Activated T-helper 1 cell treated with anti-CD3 and anti-CD28 coated beads, Interleukin-2, amount 50 U/mL, for 16 hours (primary cell): ENCODE measurements around the gene RPL10A.

Experiments used
- DNase-seq, 2 donors: peaks; one replicate each; pipeline ENCODE4 v3.0.0-alpha.2; 2020; ENCODE audit warnings: low read depth in 1 of 2, low spot score in 1 of 2

The RPL10A gene

DNA sequence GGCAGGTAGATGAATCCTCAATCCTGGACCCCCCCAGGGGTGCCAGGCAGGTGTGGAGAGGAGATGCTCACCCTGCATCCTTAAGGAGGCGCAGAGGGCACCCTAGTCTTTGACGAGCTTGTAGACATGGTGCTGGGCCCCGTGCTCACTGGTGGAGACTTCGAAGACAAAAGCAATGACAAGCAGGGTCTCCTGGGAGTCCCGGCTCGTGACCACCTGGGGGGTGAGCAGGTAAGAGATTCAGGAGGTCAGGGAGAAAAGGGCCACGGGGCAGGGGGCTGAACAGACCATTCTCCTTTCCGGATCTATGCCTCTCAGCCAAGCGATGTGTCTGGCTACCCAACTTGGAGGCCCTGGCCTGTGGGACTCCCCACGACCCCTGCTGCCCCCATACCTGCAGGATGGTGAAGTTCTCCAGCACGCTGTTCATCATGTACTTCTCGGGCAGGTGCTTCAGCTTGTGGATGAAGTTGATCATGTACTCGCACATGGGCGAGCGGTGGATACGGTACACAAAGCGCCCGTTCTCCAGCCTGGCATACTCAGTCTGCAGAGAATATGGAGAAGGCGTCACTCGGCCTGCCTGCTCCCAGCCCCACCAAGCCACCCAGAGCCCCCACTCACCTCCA lies 6.9 kb downstream of the RPL10A start:
- no peak for DNase-seq

- no peak for DNase-seq
Measured at GRCh38 chr6:35475573-35475972, 7.4 kb downstream of the RPL10A start.

DNA sequence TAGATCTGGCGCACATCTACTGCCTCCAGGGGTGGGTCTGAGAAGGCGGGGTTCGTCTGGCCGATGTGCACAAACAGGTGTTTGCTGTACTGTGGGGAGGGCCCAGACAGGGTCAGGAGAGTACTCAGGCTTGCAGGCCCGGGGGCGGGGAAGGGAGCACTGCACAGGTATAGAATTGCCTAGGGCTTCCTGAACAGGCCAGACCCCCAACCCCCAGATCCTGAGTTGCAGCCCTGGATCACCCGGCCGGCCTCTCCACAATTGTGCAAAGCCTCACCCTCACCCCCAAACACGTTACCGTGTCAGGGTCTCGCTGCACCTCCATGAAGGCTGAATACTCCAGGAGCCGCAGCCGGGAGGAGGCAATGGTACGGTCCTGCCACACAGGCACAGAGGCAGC lies 7.8 kb downstream of the RPL10A start:
- no peak for DNase-seq

- no peak for DNase-seq
Measured at GRCh38 chr6:35477028-35477427, 8.8 kb downstream of the RPL10A start.

DNA sequence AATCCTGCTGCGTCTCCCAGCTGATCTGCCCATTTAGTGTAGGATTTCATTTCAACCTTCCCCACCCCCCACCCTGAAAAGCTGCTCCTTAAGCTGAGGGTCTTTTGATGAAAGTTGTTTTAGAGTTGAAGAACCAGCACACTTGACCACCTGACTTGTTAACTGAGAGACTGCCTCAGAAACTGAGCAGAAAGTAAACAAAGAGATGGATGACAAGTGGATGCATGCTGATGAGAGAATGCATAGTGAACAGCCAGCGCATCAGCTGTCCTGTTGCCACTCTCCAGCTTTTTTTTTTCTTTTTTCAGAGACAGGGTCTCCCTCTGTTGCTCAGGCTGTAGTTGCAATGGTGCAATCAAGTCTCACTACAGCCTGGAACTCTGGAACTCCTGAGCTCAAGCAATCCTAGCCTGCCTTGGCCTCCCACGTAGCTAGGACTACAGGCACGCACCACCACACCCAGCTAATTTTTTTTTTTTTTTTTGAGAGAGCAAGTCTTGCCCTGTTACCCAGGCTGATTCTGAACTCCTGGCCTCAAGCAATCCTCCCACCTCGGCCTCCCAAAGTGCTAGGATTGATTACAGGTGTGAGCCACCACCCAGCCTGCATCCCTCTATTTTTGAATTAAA lies 9.5 kb downstream of the RPL10A start:
- DNase-seq, result no peak

GRCh38 chr6:35478259-35478658 lies 10.1 kb downstream of the RPL10A start:
- no peak for DNase-seq

GRCh38 chr6:35480176-35480575 lies 12.0 kb downstream of the RPL10A start:
- DNase-seq, result no peak

DNA sequence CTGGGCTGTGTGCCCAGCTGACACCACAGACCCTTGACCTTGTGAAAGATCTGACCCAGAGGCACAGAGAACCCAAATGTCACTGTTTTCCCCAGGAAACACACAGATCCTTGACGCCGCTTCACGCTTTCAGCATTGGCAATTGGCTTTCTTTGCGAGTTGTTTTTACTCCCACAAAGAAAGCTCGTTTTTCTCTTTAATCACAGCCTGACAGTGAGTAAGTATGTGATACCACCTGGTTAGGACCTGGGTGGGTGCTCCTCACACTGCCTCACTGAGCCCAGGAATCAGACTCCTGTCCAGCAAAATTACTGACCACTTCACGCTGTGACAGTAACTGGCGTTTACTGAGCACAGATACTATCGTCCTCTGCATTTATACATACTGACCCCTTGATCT lies 13.0 kb downstream of the RPL10A start:
- DNase-seq, result no peak

DNA sequence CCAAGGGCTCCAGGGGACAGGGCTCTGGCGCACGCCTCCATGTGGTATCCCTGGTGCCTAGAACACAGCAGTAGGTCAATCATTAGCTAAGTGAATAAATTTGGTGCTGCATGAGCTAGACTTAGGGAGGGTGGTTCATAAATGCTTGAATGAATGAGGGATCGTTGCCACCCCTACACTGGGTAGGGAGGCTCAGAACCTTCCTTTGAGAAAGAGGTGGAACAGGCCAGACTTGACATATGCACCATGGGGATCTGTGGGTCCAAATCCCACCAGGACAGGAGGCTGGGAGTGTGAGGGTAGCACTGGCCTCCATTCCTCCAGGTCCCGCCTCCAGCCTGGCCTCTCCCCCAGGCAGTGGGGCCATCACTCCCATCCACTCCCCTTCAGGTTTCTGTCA lies 14.9 kb downstream of the RPL10A start:
- DNase-seq, result no peak

- DNase-seq, result no peak
Measured at GRCh38 chr6:35483490-35483889, 15.3 kb downstream of the RPL10A start.

DNA sequence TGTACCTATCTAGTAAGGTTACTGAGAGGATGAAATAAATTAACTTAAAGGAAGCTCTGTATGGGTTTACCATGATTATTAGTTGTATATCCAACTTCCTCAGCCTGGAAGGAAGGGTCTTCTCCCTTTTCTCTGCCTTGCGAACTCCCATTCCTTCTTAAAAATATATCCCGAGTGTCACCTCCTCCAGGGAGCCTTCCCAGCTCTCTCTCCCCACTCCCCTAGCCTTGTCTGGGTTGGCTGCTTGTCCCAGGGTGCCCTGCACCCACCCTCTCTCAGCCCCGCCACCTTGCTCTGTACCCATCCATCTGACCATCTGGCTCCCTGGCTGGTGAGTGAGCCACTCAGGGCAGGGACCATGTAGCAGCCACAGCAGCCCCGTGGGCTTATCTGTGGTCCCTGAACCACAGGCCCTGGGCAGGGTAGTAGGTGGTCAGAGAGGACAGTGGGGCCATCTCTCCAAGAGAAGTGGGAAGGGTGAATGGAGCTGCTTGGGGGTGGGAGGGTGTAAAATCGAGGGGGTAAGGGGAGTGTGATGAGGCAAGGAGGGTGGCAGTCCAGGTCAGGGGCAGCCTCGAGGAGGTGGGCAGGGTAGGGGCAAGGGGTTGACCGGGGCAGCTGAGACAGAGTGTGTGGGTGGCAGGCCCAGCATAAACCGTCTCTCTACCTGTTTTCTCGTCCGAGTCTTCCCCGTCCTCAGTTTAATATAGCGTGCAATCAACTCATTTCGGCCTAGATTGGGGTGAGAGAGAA lies 15.9 kb downstream of the RPL10A start:
- DNase-seq, result no peak

GRCh38 chr6:35484921-35485392 lies 16.8 kb downstream of the RPL10A start:
- no peak for DNase-seq

- no peak for DNase-seq
Measured at GRCh38 chr6:35485402-35485877, 17.2 kb downstream of the RPL10A start.

- DNase-seq, result no peak
Measured at GRCh38 chr6:35486005-35486925, 18.1 kb downstream of the RPL10A start.

DNA sequence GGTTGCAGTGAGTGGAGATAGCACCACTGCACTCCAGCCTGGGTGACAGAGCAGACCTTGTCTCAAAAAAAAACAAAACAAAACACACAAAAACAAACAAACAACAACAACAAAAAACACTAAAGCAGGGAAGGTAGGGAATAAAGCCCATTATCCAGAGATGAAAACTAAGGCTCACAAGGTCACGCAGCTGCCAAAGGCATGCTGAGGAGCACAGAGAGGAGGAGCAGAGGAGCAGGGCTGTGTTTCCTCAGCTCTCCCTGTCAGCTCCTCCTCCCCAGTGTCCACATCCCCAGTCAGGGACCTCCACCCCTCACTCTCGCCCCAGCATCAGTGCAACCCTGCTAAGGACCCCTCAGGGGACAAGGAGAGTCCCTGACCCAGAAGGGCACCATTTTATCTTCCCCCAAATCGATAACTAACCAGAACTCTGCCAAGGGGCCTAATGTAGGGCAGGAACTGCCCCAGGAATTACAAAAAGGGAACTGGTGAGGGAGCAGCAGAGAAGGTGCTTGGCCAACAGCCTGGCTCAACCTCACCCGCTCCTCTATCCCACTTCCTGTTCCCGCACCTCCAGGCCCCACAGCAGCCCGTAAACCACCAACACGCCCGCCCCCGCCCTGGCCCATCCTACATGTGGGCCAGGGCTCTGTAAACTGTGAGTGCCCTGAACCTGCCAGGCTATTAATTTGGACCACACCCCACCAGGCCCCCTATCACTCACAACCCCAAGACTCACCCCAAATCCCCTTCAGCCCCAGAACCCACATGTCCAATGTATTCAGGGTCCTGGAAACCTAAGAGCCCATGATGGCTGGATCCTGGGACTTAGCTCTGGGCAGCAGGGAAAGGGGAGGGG lies 19.7 kb downstream of the RPL10A start:
- DNase-seq, result no peak

- DNase-seq, result no peak
Measured at GRCh38 chr6:35488517-35488862, 20.3 kb downstream of the RPL10A start.

- no peak for DNase-seq
Measured at GRCh38 chr6:35489066-35489465, 20.9 kb downstream of the RPL10A start.

GRCh38 chr6:35489995-35490791 lies 22.0 kb downstream of the RPL10A start:
- no peak for DNase-seq

DNA sequence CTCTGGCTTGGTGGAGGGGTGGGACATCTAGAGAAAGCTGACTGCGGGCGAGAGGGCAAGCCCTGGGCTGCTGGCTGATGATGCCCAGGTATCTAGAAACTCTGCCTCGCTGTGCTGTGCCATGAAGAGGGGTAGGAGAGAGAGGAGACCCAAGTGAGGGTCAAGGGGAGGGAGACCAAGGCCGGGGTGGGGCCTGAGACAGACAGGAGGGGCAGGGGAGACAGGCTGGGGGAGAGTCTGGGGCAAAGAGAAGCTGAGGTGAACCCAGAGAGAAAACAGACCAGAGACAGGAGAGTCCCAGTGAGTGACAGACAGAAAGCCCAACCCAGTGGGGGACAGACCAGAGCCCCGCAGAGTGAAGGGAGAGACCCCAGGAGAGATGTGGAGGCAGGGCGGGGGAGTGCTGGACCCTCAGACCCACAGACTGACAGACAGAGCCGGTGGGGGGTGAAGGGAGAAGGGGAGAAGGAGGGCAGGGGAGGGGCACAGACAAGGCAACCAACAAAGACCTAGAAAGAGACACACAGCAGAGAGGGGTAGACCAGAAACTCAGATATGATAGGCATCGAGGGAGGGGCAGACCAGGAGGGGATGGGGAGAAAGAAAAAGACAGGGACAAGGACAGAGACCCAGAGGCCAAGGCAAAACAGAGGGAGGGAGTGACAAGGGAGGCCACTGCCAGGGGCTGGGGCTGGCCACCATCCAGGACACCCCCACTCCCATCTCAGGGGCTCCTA lies 22.8 kb downstream of the RPL10A start:
- no peak for DNase-seq
